ENCODE measurements around the gene HSF4. TPM values are rescaled to one million over a fixed set of nuclear protein-coding genes. Genes with fewer than 3 reads are reported as not detected.
A peak's percentile ranks its signal among the peaks of the same experiment; 100 is the strongest.

HSF4 gene
- total and polyA plus RNA-seq, 2 of the 4 experiments (the other 2 are of a cell fraction) = 0.54 to 7.5 TPM

GRCh38 chr16:67148656-67149275 is 15.8 kb upstream of the HSF4 start:
- H3K9me3 ChIP-seq (ENCODE audit: control insufficient read depth, insufficient read depth, low read length) = no peaks in the 10 kb centered on the region
- H3K56ac ChIP-seq (ENCODE audit: extremely low read depth, insufficient read depth, low read length) = no peak overlapping the region
- H2AFZ ChIP-seq (replicated peaks; ENCODE audit: low read length, poor library complexity) = no peak overlapping the region
- 83% methylated on average over 1 of the region's 11 CpGs; no CpG with 5 or more reads in 1 of the 2 experiments for WGBS, 2 experiments (ENCODE audit: extremely low coverage in 2 of 2, insufficient read length in 1 of 2)
- H4K20me1 ChIP-seq (ENCODE audit: insufficient read depth, low read length) = peaks cover 7% of the 10 kb centered on the region; the same call in 1 of the 2 replicates
- H3K9me1 ChIP-seq (ENCODE audit: insufficient read depth, low read length) = peaks cover 4% of the 10 kb centered on the region; the same call in 1 of the 2 replicates
- peaks cover 5% of the 10 kb centered on the region; the same call in 1 of the 2 replicates for H3K4me1 ChIP-seq (ENCODE audit: control insufficient read depth, insufficient read depth, low read length)
- no peak overlapping the region for H4K91ac ChIP-seq (ENCODE audit: insufficient read depth, low read depth, low read length)
- dilution Hi-C loops (cut with HindIII; ENCODE audit: low sequenced_read_pairs, unreplicated experiment) = no loop called here
- H3K14ac ChIP-seq (replicated peaks; ENCODE audit: low read depth, low read length) = no peak overlapping the region
- no peak overlapping the region for H2AK5ac ChIP-seq (ENCODE audit: low read depth, low read length)
- intact Hi-C loops (cut with micrococcal nuclease) = no loop called here
- DNase-seq (no peak), ATAC-seq (ENCODE audit: low read depth) (no peak)
- H2BK5ac ChIP-seq (ENCODE audit: low read depth, low read length, poor library complexity, severe bottlenecking) = no peak overlapping the region
- H3K4me2 ChIP-seq (ENCODE audit: low read depth, low read length) = no peak overlapping the region
- H3K36me3 ChIP-seq (ENCODE audit: control insufficient read depth, insufficient read depth, low read length) = peaks cover 48% of the 10 kb centered on the region
- H2BK120ac ChIP-seq (ENCODE audit: low read depth, low read length) = no peak overlapping the region
- BruUV-seq (replicated peaks) = TSS peak; percentile 78
- no peaks in the 10 kb centered on the region for H3K27me3 ChIP-seq (ENCODE audit: control insufficient read depth, insufficient read depth, low read length)
- H3K9ac ChIP-seq (ENCODE audit: low read depth, low read length) = no peak overlapping the region
- ChIA-PET CTCF (no interaction called here), POLR2A (ENCODE audit: unreplicated experiment) (no interaction called here)
- no peak overlapping the region for H3K4me3 ChIP-seq (ENCODE audit: insufficient read depth, low read depth, low read length)
- peak overlapping the region; percentile 44 for H2AK9ac ChIP-seq (replicated peaks; ENCODE audit: low read depth, low read length, poor library complexity)
- no peak overlapping the region for H3K23ac ChIP-seq (ENCODE audit: low read depth, low read length)
- H4K8ac ChIP-seq (ENCODE audit: low read depth in 2 of 2, low read length in 2 of 2) = no peak overlapping the region
- no peak overlapping the region for H2BK20ac ChIP-seq (ENCODE audit: low read depth, low read length)
- H3K4ac ChIP-seq (ENCODE audit: low read depth, low read length) = no peak overlapping the region
- TF ChIP-seq CEBPB (IDR thresholded peaks at IDR 0.05; ENCODE audit: low read depth, low read length) = no peak
- no peak for TF ChIP-seq BHLHE40 (IDR thresholded peaks at IDR 0.05; ENCODE audit: low read depth, low read length)
- no peak for TF ChIP-seq NFE2L2 (IDR thresholded peaks at IDR 0.05; ENCODE audit: low read depth, low read length)
- no peak for TF ChIP-seq RAD21 (IDR thresholded peaks at IDR 0.05; ENCODE audit: low read length)
- no peak for TF ChIP-seq MAFK (IDR thresholded peaks at IDR 0.05; ENCODE audit: low read depth, low read length)
- no peak for TF ChIP-seq MAZ (IDR thresholded peaks at IDR 0.05; ENCODE audit: borderline replicate concordance, low read depth, low read length)
- no peak for TF ChIP-seq FOS (IDR thresholded peaks at IDR 0.05; ENCODE audit: low read depth, low read length)
- TF ChIP-seq POLR2A (IDR thresholded peaks at IDR 0.05; ENCODE audit: low read depth, low read length) = no peak
- no peak for TF ChIP-seq SMC3 (IDR thresholded peaks at IDR 0.05; ENCODE audit: low read depth, low read length)
- no peak for TF ChIP-seq RFX5 (IDR thresholded peaks at IDR 0.05; ENCODE audit: low read depth, low read length)
- TF ChIP-seq RCOR1 (IDR thresholded peaks at IDR 0.05; ENCODE audit: insufficient replicate concordance, low read length) = no peak
- no peak for TF ChIP-seq MXI1 (IDR thresholded peaks at IDR 0.05; ENCODE audit: borderline replicate concordance, low read depth, low read length)
- TF ChIP-seq USF2 (IDR thresholded peaks at IDR 0.05; ENCODE audit: low read depth, low read length) = no peak
- TF ChIP-seq ELK1 (IDR thresholded peaks at IDR 0.05; ENCODE audit: borderline replicate concordance, low read depth, low read length) = no peak
- TF ChIP-seq CTCF (conservative IDR thresholded peaks at IDR 0.05; ENCODE audit: low read depth, low read length) = no peak
- TF ChIP-seq CHD1 (IDR thresholded peaks at IDR 0.05; ENCODE audit: low read depth, low read length) = no peak
- no peak overlapping the region for H4K5ac ChIP-seq (ENCODE audit: low read depth, low read length)
- no peak overlapping the region for H2BK15ac ChIP-seq (ENCODE audit: low read depth, low read length)
- H3K27ac ChIP-seq (ENCODE audit: insufficient read depth, low read length) = no peak overlapping the region
- H3K18ac ChIP-seq (ENCODE audit: low read depth, low read length) = no peak overlapping the region
- H3K79me1 ChIP-seq (ENCODE audit: low read depth in 1 of 2, low read length in 2 of 2) = peaks cover 0 to 30% of the 10 kb centered on the region in 2 experiments; a peak in 2 of 4 replicates
- in situ Hi-C loops (cut with MboI; ENCODE audit: low sequenced_read_pairs) = no loop called here
